Ovary (tissue), 9 donors: ENCODE measurements around the gene MAML2. TPM values are rescaled to one million over a fixed set of nuclear protein-coding genes. Genes with fewer than 3 reads are reported as not detected.

Experiments used
- DNase-seq, 5 donors: peaks; one replicate each; pipeline ENCODE4 v3.0.0-alpha.2; 2019 to 2020
- H3K27ac ChIP-seq, 2 donors: fragments of 200-600 bp; one replicate each; pipeline versions ENCODE4 v1.5.1 to v1.8.0; 2019 to 2022
- H3K27me3 ChIP-seq: fragments of 200-600 bp; one replicate; pipeline ENCODE4 v1.8.0; 2022
- H3K36me3 ChIP-seq: fragments of 200-600 bp; sonication (generic); one replicate; pipeline ENCODE4 v1.5.1; 2019
- H3K4me1 ChIP-seq: one replicate; pipeline ENCODE4 v1.8.1; 2013; ENCODE audit warnings: mild to moderate bottlenecking, moderate library complexity; ENCODE audit not compliant: insufficient read depth
- H3K4me3 ChIP-seq: fragments of 200-600 bp; sonication (generic); one replicate; pipeline ENCODE4 v1.5.1; 2017
- H3K9me3 ChIP-seq, 2 donors: fragments of 200-600 bp in 1 of 2; sonication (generic) in 1 of 2; one replicate each; pipeline versions ENCODE4 v1.5.1 to v1.8.1; 2013 to 2019; ENCODE audit warnings: mild to moderate bottlenecking in 1 of 2, moderate library complexity in 1 of 2
- EP300 ChIP-seq: sonication (generic); formaldehyde crosslinking; IDR thresholded peaks from one replicate; pipeline ENCODE4 v1.6.1; 2017; ENCODE audit warnings: antibody characterized with exemption
- POLR2A ChIP-seq: fragments of 450-650 bp; IDR thresholded peaks from one replicate; pipeline ENCODE4 v1.6.1; 2017; ENCODE audit warnings: antibody characterized with exemption, mild to moderate bottlenecking, moderate library complexity
- WGBS, 3 donors: extraction: QIAGEN DNeasy Blood & Tissue Kit in 1 of 3; methylation state at CpG; one replicate each; pipeline versions ENCODE4 v1.1.5 to v1.1.7; 2013 to 2017; 5-methylcytosine and 5-hydroxymethylcytosine counted together
- intact Hi-C, 4 donors: fragments of 100-400 bp; cut with DNase I; formaldehyde crosslinking; loops; one replicate each; pipeline versions ENCODE4 v1.11.0 to v1.15.1; 2022 to 2023
- polyA plus RNA-seq, 2 donors: library from polyadenylated mRNA; stranded (reverse); fragments of 200-250 nt in 1 of 2; fragments of 350-450 nt in 1 of 2; fragmentation: Illumina TruSeq in 1 of 2; extraction: RNeasy Lipid Tissue Mini Kit (QIAGEN cat#74804) in 1 of 2; gene quantifications; one replicate each; pipeline ENCODE4 v1.2.3, GENCODE V29; 2013 to 2014
- total RNA-seq, 7 donors: library from RNA; depleted of rRNA in 2 of 7; stranded (reverse); fragments of >200 nt in 2 of 7; fragmentation: NEBNext Ultra II Directional in 3 of 7; extraction: Animal tissue kit (Norgen Biotek cat#: 25700) in 3 of 7; gene quantifications; one replicate each; pipeline versions ENCODE4 v1.1.0 to v1.2.4, GENCODE V29; 2016 to 2023
- TF ChIP-seq, protein P1 (sequence below), 3 donors: fragments of 450-650 bp in 2 of 3; fragments of 200-600 bp in 1 of 3; IDR thresholded peaks; one replicate each; pipeline versions ENCODE4 v1.5.1 to v1.8.0; 2016 to 2022; ENCODE audit warnings: antibody characterized with exemption in 3 of 3, mild to moderate bottlenecking in 1 of 3
- donor health status: DM: no; HTN: no; CAD: no; lungs with moderate emphysema.
- donor health status: DM: no; HTN: no; CAD: no.
- donor health status: Bipolar disorder and iron deficiency.
- donor health status: DM: yes; HTN: yes; CAD: no.
- donor health status: DM: no; HTN: no; CAD: no.
- donor health status: DM: yes; HTN: yes; CAD: no.

MAML2 gene
- total and polyA plus RNA-seq, 9 donors: 7.3 to 17.5 (median 14.6) TPM

DNA sequence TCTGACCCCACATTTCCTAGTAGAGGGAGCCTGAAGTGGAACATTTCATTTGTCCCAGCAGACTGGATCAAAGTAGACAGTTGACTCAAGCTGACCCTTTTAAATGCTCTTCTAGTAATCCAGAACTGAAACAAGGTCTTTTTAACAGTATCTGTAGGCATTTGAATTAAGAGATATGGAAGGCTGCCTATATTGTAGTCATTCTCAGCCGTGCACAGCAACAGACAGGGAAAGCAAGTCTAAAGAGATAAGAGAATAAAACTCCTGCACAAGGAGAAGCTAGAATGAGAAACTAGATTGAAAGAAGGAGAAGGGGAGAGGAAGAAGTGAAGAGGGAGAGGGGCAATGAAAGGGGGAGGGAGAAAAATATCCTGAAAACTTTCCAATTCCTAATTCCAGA, 238.5 kb downstream of the MAML2 start:
- H3K36me3 ChIP-seq: no peaks in the 10 kb centered on the region
- no peaks in the 10 kb centered on the region for H3K27me3 ChIP-seq
- DNase-seq: no peak
- 19 to 31% (median 29%) methylated on average over 1 of the region's 1 CpG for WGBS, 3 donors
- H3K27ac ChIP-seq: no peak overlapping the region
- H3K9me3 ChIP-seq: no peaks in the 10 kb centered on the region
- intact Hi-C loops: no loop called here
- no peak overlapping the region for H3K4me3 ChIP-seq
- no peak for TF ChIP-seq POLR2A
- no peak for TF ChIP-seq EP300
- TF ChIP-seq, protein P1, sequence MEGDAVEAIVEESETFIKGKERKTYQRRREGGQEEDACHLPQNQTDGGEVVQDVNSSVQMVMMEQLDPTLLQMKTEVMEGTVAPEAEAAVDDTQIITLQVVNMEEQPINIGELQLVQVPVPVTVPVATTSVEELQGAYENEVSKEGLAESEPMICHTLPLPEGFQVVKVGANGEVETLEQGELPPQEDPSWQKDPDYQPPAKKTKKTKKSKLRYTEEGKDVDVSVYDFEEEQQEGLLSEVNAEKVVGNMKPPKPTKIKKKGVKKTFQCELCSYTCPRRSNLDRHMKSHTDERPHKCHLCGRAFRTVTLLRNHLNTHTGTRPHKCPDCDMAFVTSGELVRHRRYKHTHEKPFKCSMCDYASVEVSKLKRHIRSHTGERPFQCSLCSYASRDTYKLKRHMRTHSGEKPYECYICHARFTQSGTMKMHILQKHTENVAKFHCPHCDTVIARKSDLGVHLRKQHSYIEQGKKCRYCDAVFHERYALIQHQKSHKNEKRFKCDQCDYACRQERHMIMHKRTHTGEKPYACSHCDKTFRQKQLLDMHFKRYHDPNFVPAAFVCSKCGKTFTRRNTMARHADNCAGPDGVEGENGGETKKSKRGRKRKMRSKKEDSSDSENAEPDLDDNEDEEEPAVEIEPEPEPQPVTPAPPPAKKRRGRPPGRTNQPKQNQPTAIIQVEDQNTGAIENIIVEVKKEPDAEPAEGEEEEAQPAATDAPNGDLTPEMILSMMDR (IDR thresholded peaks at IDR 0.05): no peak
- peaks cover 3% of the 10 kb centered on the region for H3K4me1 ChIP-seq

DNA sequence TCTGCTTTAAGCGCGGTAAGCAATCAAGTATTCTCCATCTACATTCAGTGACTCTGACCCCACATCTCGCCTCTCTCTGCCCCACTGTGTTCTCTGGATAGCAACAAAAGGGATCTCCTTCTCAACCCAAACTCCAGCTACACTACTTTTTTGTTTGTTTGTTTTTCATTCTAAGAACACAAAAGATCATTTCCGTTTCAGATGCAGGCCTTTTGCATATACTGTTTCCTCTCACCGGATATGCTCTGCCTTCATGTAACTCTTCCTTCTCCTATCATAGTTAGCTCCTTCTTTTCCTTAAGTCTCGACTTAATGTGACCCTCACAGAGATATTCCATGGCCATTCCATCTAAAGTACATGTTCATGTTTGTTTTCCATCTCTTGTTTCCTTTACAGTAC, 239.3 kb downstream of the MAML2 start:
- DNase-seq: no peak
- Histone ChIP-seq H3K27ac (no peak overlapping the region), H3K9me3 (no peaks in the 10 kb centered on the region), H3K4me3 (no peak overlapping the region), H3K36me3 (no peaks in the 10 kb centered on the region), H3K4me1 (peaks cover 6% of the 10 kb centered on the region), H3K27me3 (no peaks in the 10 kb centered on the region)
- 80 to 90% (median 88%) methylated on average over 6 of the region's 6 CpGs for WGBS, 3 donors
- intact Hi-C loops: no loop called here
- TF ChIP-seq EP300 (no peak), POLR2A (no peak)
- TF ChIP-seq, protein P1 (IDR thresholded peaks at IDR 0.05): no peak

DNA sequence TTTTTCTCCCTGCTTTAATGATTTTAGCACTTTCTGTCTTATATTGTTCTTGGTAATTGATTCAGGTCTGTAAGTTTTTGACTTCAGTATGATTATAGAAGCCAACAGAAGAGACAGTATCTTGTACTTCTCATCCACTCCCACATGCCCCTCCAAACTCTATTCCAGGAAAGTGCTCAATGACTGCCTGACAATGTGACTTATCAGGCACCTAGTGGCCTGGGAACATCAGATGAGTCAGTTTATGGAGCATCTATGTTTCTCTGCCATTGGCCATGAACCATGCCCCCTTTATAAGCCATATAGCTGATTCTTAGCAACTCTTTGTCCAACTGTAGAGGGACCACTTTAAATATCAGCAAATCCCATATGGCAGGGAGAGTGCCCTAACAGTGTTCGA, 239.9 kb downstream of the MAML2 start:
- intact Hi-C loops: no loop called here
- 78 to 86% (median 80%) methylated on average over 1 of the region's 1 CpG for WGBS, 3 donors
- H3K9me3 ChIP-seq: no peaks in the 10 kb centered on the region
- TF ChIP-seq EP300: no peak
- TF ChIP-seq, protein P1 (IDR thresholded peaks at IDR 0.05): no peak
- no peak for TF ChIP-seq POLR2A
- no peaks in the 10 kb centered on the region for H3K36me3 ChIP-seq
- peaks cover 9% of the 10 kb centered on the region for H3K4me1 ChIP-seq
- no peak overlapping the region for H3K4me3 ChIP-seq
- no peaks in the 10 kb centered on the region for H3K27me3 ChIP-seq
- no peak overlapping the region for H3K27ac ChIP-seq
- DNase-seq: no peak

DNA sequence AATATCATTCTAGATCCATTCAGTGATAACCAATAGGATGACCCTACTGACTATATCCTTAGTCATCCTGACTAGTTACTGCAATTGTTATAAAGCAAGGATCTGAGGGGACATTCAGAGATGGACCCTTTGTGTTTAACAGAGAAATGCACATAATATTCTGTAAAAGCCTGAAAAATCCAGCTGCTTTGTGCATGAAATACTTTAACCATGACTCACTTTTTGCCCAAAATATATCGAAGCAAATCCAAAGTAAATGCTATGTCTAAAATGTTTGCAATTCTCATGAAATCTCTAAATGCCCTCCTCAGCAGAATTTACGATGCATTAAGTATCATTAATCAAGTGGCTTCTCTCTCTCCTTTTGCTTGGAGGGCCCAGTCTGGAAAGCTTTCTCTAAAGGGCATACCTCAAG, 240.3 kb downstream of the MAML2 start:
- 7 to 13% (median 10%) methylated on average over 2 of the region's 2 CpGs for WGBS, 3 donors
- Histone ChIP-seq H3K4me3 (no peak overlapping the region), H3K9me3 (no peaks in the 10 kb centered on the region), H3K36me3 (no peaks in the 10 kb centered on the region), H3K27ac (no peak overlapping the region), H3K4me1 (peaks cover 9% of the 10 kb centered on the region), H3K27me3 (no peaks in the 10 kb centered on the region)
- TF ChIP-seq, protein P1 (IDR thresholded peaks at IDR 0.05): no peak
- TF ChIP-seq POLR2A (no peak), EP300 (no peak)
- no peak for DNase-seq
- intact Hi-C loops: no loop called here
